Bronchial epithelial cell (primary cell): ENCODE measurements around the gene EXOC7. TPM values are rescaled to one million over a fixed set of nuclear protein-coding genes. Genes with fewer than 3 reads are reported as not detected.
A peak's percentile ranks its signal among the peaks of the same experiment; 100 is the strongest.

ENCODE experiments used
- DNase-seq: peaks from one replicate; pipeline ENCODE4 v3.0.0-alpha.2; 2010; ENCODE audit warnings: low read depth
- FAIRE-seq: peaks from 2 replicates; lab custom pipeline; 2011; peaks lifted over from hg19 to GRCh38; lab: Jason Lieb, UNC
- H3K27me3 ChIP-seq: 2 replicates; pipeline ENCODE4 v1.5.1; 2011; ENCODE audit warnings: low read length; ENCODE audit not compliant: control insufficient read depth, insufficient read depth
- H3K36me3 ChIP-seq: 2 replicates; pipeline ENCODE4 v1.5.1; 2011; ENCODE audit warnings: low read length; ENCODE audit not compliant: control insufficient read depth, insufficient read depth
- H3K4me3 ChIP-seq: 2 replicates; pipeline ENCODE4 v1.5.1; 2011; ENCODE audit warnings: mild to moderate bottlenecking, low read depth, low read length, control low read depth
- CTCF ChIP-seq: IDR thresholded peaks from 2 replicates; pipeline ENCODE4 v1.5.1; 2011; ENCODE audit warnings: mild to moderate bottlenecking, moderate library complexity, low read length, control low read depth, inconsistent platforms; ENCODE audit not compliant: insufficient read depth, severe bottlenecking
- total RNA-seq: library from RNA; depleted of rRNA; stranded (reverse); fragments of >200 nt; gene quantifications from 2 replicates; pipeline ENCODE4 v1.2.1, GENCODE V29; 2014

EXOC7 gene
- total RNA-seq, 1 donor from 2014 or later, result 41.9 TPM

- Histone ChIP-seq H3K36me3 (no peaks in the 10 kb centered on the region), H3K27me3 (no peaks in the 10 kb centered on the region), H3K4me3 (no peak overlapping the region)
- DNase-seq (no peak), FAIRE-seq (no peak)
- TF ChIP-seq CTCF, result no peak
These were observed 20.4 kb upstream of the EXOC7 start for GRCh38 chr17:76123749-76124581.

GRCh38 chr17:76123191-76123499, 19.6 kb upstream of the EXOC7 start:
- no peak overlapping the region for H3K4me3 ChIP-seq
- H3K36me3 ChIP-seq, result no peaks in the 10 kb centered on the region
- TF ChIP-seq CTCF, result no peak
- no peaks in the 10 kb centered on the region for H3K27me3 ChIP-seq
- FAIRE-seq (no peak), DNase-seq (no peak)

GRCh38 chr17:76122431-76123190, 19.0 kb upstream of the EXOC7 start:
- no peak for DNase-seq
- H3K36me3 ChIP-seq, result no peaks in the 10 kb centered on the region
- no peak overlapping the region for H3K4me3 ChIP-seq
- TF ChIP-seq CTCF, result no peak
- no peak for FAIRE-seq
- H3K27me3 ChIP-seq, result no peaks in the 10 kb centered on the region

- no peak for DNase-seq
- Histone ChIP-seq H3K27me3 (no peaks in the 10 kb centered on the region), H3K36me3 (no peaks in the 10 kb centered on the region), H3K4me3 (peak overlapping the region; percentile 25)
- TF ChIP-seq CTCF, result no peak
- no peak for FAIRE-seq
These were observed 18.4 kb upstream of the EXOC7 start for GRCh38 chr17:76121932-76122430.

GRCh38 chr17:76120658-76121008, 17.0 kb upstream of the EXOC7 start:
- Histone ChIP-seq H3K36me3 (no peaks in the 10 kb centered on the region), H3K27me3 (no peaks in the 10 kb centered on the region), H3K4me3 (no peak overlapping the region)
- FAIRE-seq (peak; percentile 76), DNase-seq (no peak)
- no peak for TF ChIP-seq CTCF
